8988T (cell line): ENCODE data around the gene TUBGCP6.

ENCODE experiments used
- DNase-seq: peaks from one replicate; pipeline ENCODE4 v3.0.0; 2011

Gene TUBGCP6

GRCh38 chr22:50261615-50262459, 17.0 kb upstream of the TUBGCP6 start, which contains the start of gene MAPK12:
MAPK12 (minus strand) TSS chr22:50261683; CDS start chr22:50261509, 174 bp downstream.
- DNase-seq: peak; percentile 87

- DNase-seq: no peak
Observed at GRCh38 chr22:50260801-50261614, 16.2 kb upstream of the TUBGCP6 start.

- no peak for DNase-seq
Observed at GRCh38 chr22:50260434-50260800, 15.6 kb upstream of the TUBGCP6 start.

GRCh38 chr22:50259302-50259701, 14.5 kb upstream of the TUBGCP6 start:
- DNase-seq: no peak

- DNase-seq: no peak
Observed at GRCh38 chr22:50258361-50259292, 13.8 kb upstream of the TUBGCP6 start.

GRCh38 chr22:50257451-50258360, 12.9 kb upstream of the TUBGCP6 start:
- no peak for DNase-seq

- no peak for DNase-seq
Observed at GRCh38 chr22:50257041-50257440, 12.2 kb upstream of the TUBGCP6 start.

GRCh38 chr22:50256258-50256862, 11.5 kb upstream of the TUBGCP6 start:
- DNase-seq: no peak

- DNase-seq: no peak
Observed at GRCh38 chr22:50255607-50256006, 10.8 kb upstream of the TUBGCP6 start.

- DNase-seq: no peak
Observed at GRCh38 chr22:50255099-50255498, 10.3 kb upstream of the TUBGCP6 start.

- peak; percentile 3 for DNase-seq
Observed at GRCh38 chr22:50253941-50254340, 9.1 kb upstream of the TUBGCP6 start.

GRCh38 chr22:50253046-50253915, 8.5 kb upstream of the TUBGCP6 start:
- DNase-seq: peak; percentile 18

- DNase-seq: peak; percentile 73
Observed at GRCh38 chr22:50252082-50253045, 7.5 kb upstream of the TUBGCP6 start.

GRCh38 chr22:50251477-50252081, 6.8 kb upstream of the TUBGCP6 start:
- DNase-seq: peak; percentile 31

- DNase-seq: peak; percentile 77
Observed at GRCh38 chr22:50250555-50251476, 6.0 kb upstream of the TUBGCP6 start, which contains the start of gene HDAC10. HDAC10 (minus strand) TSS chr22:50251265; CDS start chr22:50251032, 233 bp downstream.

GRCh38 chr22:50250249-50250554, 5.4 kb upstream of the TUBGCP6 start:
- DNase-seq: no peak
